OCI-LY1 (cell line): ENCODE results near the gene JCAD.

Experiments
- CTCF ChIP-seq: fragments of 200-600 bp; sonication (generic), shearing (Covaris generic); IDR thresholded peaks from 2 replicates; pipeline ENCODE4 v1.5.1; 2017; ENCODE audit warnings: mild to moderate bottlenecking, antibody characterized with exemption, low read length, moderate library complexity, mixed read lengths
- EZH2 ChIP-seq: fragments of 200-600 bp; sonication (generic), shearing (Covaris generic); IDR thresholded peaks from 2 replicates; pipeline ENCODE4 v1.8.0; 2017; ENCODE audit warnings: borderline replicate concordance, mixed run types, mild to moderate bottlenecking, antibody characterized with exemption, low read length, moderate library complexity, mixed read lengths

- TF ChIP-seq CTCF (no peak), EZH2 (no peak)
These were observed 34.0 kb upstream of the JCAD start for GRCh38 chr10:30093303-30093950.
